C4-2B (cell line): ENCODE measurements around the gene ALAS2.

Experiments
- H3K27ac ChIP-seq: fragments of 450-650 bp; 2 replicates; pipeline ENCODE4 v1.5.1; 2017
- ZFX ChIP-seq: fragments of 450-650 bp; IDR thresholded peaks from 2 replicates; pipeline ENCODE4 v1.6.1; 2017
- TF ChIP-seq, protein P1 (sequence below): fragments of 450-650 bp; conservative IDR thresholded peaks from 2 replicates; pipeline ENCODE4 v1.5.1; 2017; ENCODE audit warnings: mild to moderate bottlenecking

ALAS2 gene

GRCh38 chrX:55039471-55039870, 8.7 kb upstream of the ALAS2 start:
- H3K27ac ChIP-seq, result no peak overlapping the region
- no peak for TF ChIP-seq ZFX
- TF ChIP-seq, protein P1, sequence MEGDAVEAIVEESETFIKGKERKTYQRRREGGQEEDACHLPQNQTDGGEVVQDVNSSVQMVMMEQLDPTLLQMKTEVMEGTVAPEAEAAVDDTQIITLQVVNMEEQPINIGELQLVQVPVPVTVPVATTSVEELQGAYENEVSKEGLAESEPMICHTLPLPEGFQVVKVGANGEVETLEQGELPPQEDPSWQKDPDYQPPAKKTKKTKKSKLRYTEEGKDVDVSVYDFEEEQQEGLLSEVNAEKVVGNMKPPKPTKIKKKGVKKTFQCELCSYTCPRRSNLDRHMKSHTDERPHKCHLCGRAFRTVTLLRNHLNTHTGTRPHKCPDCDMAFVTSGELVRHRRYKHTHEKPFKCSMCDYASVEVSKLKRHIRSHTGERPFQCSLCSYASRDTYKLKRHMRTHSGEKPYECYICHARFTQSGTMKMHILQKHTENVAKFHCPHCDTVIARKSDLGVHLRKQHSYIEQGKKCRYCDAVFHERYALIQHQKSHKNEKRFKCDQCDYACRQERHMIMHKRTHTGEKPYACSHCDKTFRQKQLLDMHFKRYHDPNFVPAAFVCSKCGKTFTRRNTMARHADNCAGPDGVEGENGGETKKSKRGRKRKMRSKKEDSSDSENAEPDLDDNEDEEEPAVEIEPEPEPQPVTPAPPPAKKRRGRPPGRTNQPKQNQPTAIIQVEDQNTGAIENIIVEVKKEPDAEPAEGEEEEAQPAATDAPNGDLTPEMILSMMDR, result no peak

- TF ChIP-seq, protein P1, result no peak
- TF ChIP-seq ZFX, result no peak
Observed at GRCh38 chrX:55033429-55033828, 2.7 kb upstream of the ALAS2 start.

GRCh38 chrX:55029291-55029690, 1.5 kb downstream of the ALAS2 start:
- H3K27ac ChIP-seq, result no peak overlapping the region
- TF ChIP-seq ZFX, result no peak
- TF ChIP-seq, protein P1, result no peak

More at GRCh38 chrX:55033429-55033828, 2.7 kb upstream of the ALAS2 start:
- H3K27ac ChIP-seq, result no peak overlapping the region

- TF ChIP-seq, protein P1, result no peak
- no peak for TF ChIP-seq ZFX
Observed at GRCh38 chrX:55028611-55029010, 2.2 kb downstream of the ALAS2 start.

GRCh38 chrX:55028040-55028439, 2.7 kb downstream of the ALAS2 start:
- no peak for TF ChIP-seq ZFX
- TF ChIP-seq, protein P1, result no peak
- no peak overlapping the region for H3K27ac ChIP-seq

More at GRCh38 chrX:55028611-55029010, 2.2 kb downstream of the ALAS2 start:
- H3K27ac ChIP-seq, result no peak overlapping the region

DNA sequence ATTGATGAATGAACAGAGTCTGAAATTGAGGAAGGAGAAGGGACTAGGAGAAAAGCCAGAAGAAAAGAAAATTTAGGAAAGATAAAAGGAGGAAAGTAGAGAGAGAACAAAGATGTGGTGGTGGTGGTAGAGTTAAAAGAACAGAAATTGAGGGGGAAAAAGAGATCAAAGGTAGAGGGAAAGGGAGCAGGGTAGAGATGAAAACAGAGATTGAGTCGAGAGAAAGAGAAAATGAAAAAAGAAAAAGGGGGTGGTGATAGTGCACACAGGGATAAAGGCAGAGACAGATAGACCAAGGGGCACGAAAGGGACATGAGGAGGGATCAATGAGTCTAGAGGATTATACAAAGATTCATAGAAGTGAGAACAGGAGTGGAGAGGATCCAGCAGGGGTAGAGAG, 3.9 kb downstream of the ALAS2 start:
- H3K27ac ChIP-seq, result no peak overlapping the region
- TF ChIP-seq ZFX, result no peak
- TF ChIP-seq, protein P1, result no peak

DNA sequence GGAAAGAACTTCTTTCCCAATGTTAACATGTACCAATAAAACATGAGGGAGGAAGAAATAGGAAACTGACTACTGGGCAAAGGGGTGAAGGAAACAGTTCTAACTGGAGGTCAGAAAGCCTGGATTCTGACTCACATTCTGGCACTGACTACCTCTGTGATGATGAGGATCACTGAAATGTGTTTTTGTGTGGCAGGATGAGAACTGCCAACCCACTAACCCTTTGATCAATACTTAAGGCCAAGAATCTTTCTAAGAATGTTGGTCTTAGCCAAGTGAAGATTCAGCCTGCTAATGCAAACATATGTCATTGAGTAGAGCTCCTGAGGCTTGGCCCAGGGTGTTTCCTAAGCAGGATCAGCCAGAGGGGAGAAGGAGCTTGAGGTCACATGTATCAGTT, 4.6 kb downstream of the ALAS2 start:
- no peak overlapping the region for H3K27ac ChIP-seq
- no peak for TF ChIP-seq ZFX
- TF ChIP-seq, protein P1, result no peak
